Nephron progenitor cell (in vitro differentiated cells): ENCODE results near the gene DARS2.
"Not testable (repeated sequence)": the region's sequence is repeated elsewhere in the genome, so short reads cannot be mapped to it uniquely, and the experiment has no call there.

Experiments
- DNase-seq: peaks from one replicate; pipeline ENCODE4 v3.0.0; 2021
- H3K27ac Mint-ChIP-seq: 2 replicates; pipeline ENCODE4 v1.8.0; 2021; ENCODE audit warnings: mild to moderate bottlenecking, moderate library complexity, mixed read lengths
- H3K27me3 Mint-ChIP-seq: 2 replicates; pipeline ENCODE4 v1.8.0; 2021; ENCODE audit warnings: mild to moderate bottlenecking, low read depth, mixed read lengths; ENCODE audit not compliant: poor library complexity
- H3K36me3 Mint-ChIP-seq: 2 replicates; pipeline ENCODE4 v1.8.0; 2021; ENCODE audit warnings: low read depth, mixed read lengths
- H3K4me1 Mint-ChIP-seq: 2 replicates; pipeline ENCODE4 v1.8.0; 2021; ENCODE audit warnings: mixed read lengths
- H3K4me3 Mint-ChIP-seq: 2 replicates; pipeline ENCODE4 v1.8.0; 2021; ENCODE audit warnings: mild to moderate bottlenecking, moderate library complexity, mixed read lengths
- H3K9me3 Mint-ChIP-seq: 2 replicates; pipeline ENCODE4 v1.8.0; 2021; ENCODE audit warnings: mild to moderate bottlenecking, moderate library complexity, mixed read lengths
- CTCF ChIP-seq: fragments of 200-600 bp; sonication (generic); IDR thresholded peaks from 2 replicates; pipeline ENCODE4 v1.5.0; 2021; ENCODE audit warnings: antibody characterized with exemption

The DARS2 gene

GRCh38 chr1:173857363-173857917 is 33.0 kb downstream of the DARS2 start:
- Mint-ChIP-seq H3K27me3 (no peaks in the 10 kb centered on the region), H3K27ac (peak overlapping the region; percentile 77), H3K9me3 (no peaks in the 10 kb centered on the region), H3K4me3 (no peak overlapping the region), H3K4me1 (peaks cover 7% of the 10 kb centered on the region), H3K36me3 (peaks cover 71% of the 10 kb centered on the region)
- no peak for TF ChIP-seq CTCF
- no peak for DNase-seq

- H3K4me3 Mint-ChIP-seq, H3K9me3 Mint-ChIP-seq, H3K4me1 Mint-ChIP-seq, H3K27me3 Mint-ChIP-seq, DNase-seq, H3K27ac Mint-ChIP-seq: not testable (repeated sequence)
- H3K36me3 Mint-ChIP-seq = peaks cover 67% of the 10 kb centered on the region
These were observed 35.1 kb downstream of the DARS2 start for GRCh38 chr1:173859547-173859946.

GRCh38 chr1:173860065-173860464 is 35.6 kb downstream of the DARS2 start:
- H3K9me3 Mint-ChIP-seq = no peaks in the 10 kb centered on the region
- DNase-seq = no peak
- no peaks in the 10 kb centered on the region for H3K27me3 Mint-ChIP-seq
- H3K36me3 Mint-ChIP-seq = peaks cover 68% of the 10 kb centered on the region
- no peak for TF ChIP-seq CTCF
- H3K4me1 Mint-ChIP-seq = peaks cover 14% of the 10 kb centered on the region
- peak overlapping the region; percentile 70 for H3K27ac Mint-ChIP-seq
- no peak overlapping the region for H3K4me3 Mint-ChIP-seq

DNA sequence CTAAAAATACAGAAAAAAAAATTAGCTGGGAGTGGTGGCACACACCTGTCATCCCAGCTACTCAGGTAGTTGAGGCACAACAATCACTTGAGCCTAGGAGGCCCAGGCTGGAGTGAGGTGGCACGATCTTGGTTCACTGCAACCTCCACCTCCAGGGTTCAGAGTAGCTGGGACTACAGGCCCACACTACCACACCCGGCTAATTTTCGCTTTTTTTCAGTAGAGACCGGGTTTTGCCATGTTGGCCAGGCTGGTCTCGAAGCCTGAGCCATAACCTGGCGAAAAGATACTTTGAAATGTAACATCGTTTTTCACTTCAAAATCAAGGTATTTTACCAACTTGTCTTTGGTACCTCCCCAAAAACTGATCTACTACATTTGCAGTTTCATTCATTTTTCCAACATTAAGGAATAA is 37.3 kb downstream of the DARS2 start:
- Mint-ChIP-seq H3K27ac (no peak overlapping the region), H3K36me3 (peaks cover 69% of the 10 kb centered on the region), H3K27me3 (no peaks in the 10 kb centered on the region), H3K4me1 (peaks cover 31% of the 10 kb centered on the region), H3K4me3 (no peak overlapping the region), H3K9me3 (no peaks in the 10 kb centered on the region)
- no peak for TF ChIP-seq CTCF
- DNase-seq = no peak

- Mint-ChIP-seq H3K4me1 (peaks cover 34% of the 10 kb centered on the region), H3K36me3 (peaks cover 69% of the 10 kb centered on the region), H3K27ac (peak overlapping the region; percentile 78)
- DNase-seq, H3K27me3 Mint-ChIP-seq, H3K9me3 Mint-ChIP-seq, H3K4me3 Mint-ChIP-seq: not testable (repeated sequence)
These were observed 37.8 kb downstream of the DARS2 start for GRCh38 chr1:173862146-173862768.

DNA sequence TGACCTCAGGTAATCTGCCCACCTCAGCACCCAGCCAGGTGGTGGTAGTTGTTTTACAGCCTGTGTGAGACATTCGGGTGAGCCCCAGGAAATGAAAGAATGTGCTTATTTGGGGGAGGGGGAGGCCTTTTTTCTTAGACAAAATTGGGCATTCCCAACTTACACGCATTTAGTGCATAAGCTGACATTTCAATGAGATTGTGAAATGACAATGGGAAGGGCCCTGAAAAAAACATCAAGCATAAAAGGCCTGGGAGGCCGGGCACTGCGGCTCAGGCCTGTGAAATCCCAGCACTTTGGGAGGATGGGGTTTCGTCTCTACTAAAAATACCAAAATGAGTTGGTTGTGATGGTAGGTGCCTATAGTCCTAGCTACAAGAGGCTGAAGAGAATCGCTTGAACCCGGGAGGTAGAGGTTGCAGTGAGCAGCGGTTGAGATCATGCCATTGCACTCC is 38.3 kb downstream of the DARS2 start:
- no peak for DNase-seq
- H3K36me3 Mint-ChIP-seq = peaks cover 64% of the 10 kb centered on the region
- H3K4me1 Mint-ChIP-seq = peaks cover 34% of the 10 kb centered on the region
- peaks cover 4% of the 10 kb centered on the region for H3K27me3 Mint-ChIP-seq
- H3K27ac Mint-ChIP-seq = peak overlapping the region; percentile 78
- TF ChIP-seq CTCF = no peak
- no peaks in the 10 kb centered on the region for H3K9me3 Mint-ChIP-seq
- no peak overlapping the region for H3K4me3 Mint-ChIP-seq
